HepG2 (cell line): ENCODE measurements around the gene DCST2. TPM values are rescaled to one million over a fixed set of nuclear protein-coding genes. Genes with fewer than 3 reads are reported as not detected.

Source experiments
- ATF4 ChIP-seq, 2 experiments: fragments of 450-650 bp in 1 of 2; sonication (generic) in 1 of 2; formaldehyde crosslinking; IDR thresholded peaks; 2 replicates each; pipeline versions ENCODE4 v1.5.0 to v1.8.0; 2020 to 2022; ENCODE audit warnings: mild to moderate bottlenecking in 1 of 2, missing genetic modification reagents in 1 of 2
- FIP1L1 ChIP-seq: fragments of 200-400 bp; formaldehyde crosslinking; IDR thresholded peaks from 2 replicates; pipeline ENCODE4 v1.6.1; 2018; ENCODE audit warnings: low read depth, mild to moderate bottlenecking, low read length, moderate library complexity, borderline replicate concordance; ENCODE audit not compliant: insufficient read depth
- FOXA3 ChIP-seq: IDR thresholded peaks from 2 replicates; pipeline ENCODE4 v1.6.1; 2016; ENCODE audit warnings: missing genetic modification reagents, missing compliant biosample characterization
- PPARG ChIP-seq: conservative IDR thresholded peaks from 2 replicates; pipeline ENCODE4 v1.6.1; 2016; ENCODE audit warnings: missing biosample characterization, missing genetic modification reagents
- TCF12 ChIP-seq, 2 experiments: fragments of 450-650 bp in 1 of 2; sonication (generic) in 1 of 2; formaldehyde crosslinking in 1 of 2; IDR thresholded peaks; 2 replicates each; pipeline versions ENCODE4 v1.6.1 to v1.8.0; 2017 to 2022; ENCODE audit warnings: antibody characterized with exemption in 1 of 2, mild to moderate bottlenecking in 1 of 2, missing genetic modification reagents in 1 of 2, moderate library complexity in 1 of 2
- THAP11 ChIP-seq: IDR thresholded peaks from 2 replicates; pipeline ENCODE4 v1.6.1; 2016; ENCODE audit warnings: missing biosample characterization, missing genetic modification reagents
- TRIM22 ChIP-seq: fragments of 450-650 bp; IDR thresholded peaks from 2 replicates; pipeline ENCODE4 v1.6.1; 2017
- TSC22D2 ChIP-seq: sonication (generic); formaldehyde crosslinking; IDR thresholded peaks from 2 replicates; pipeline ENCODE4 v1.5.1; 2020; ENCODE audit warnings: missing genetic modification reagents, mild to moderate bottlenecking, borderline replicate concordance
- YEATS2 ChIP-seq: sonication (generic); formaldehyde crosslinking; IDR thresholded peaks from 2 replicates; pipeline ENCODE4 v1.4.0; 2020; ENCODE audit warnings: missing genetic modification reagents, borderline replicate concordance
- ZBTB49 ChIP-seq: sonication (generic); formaldehyde crosslinking; IDR thresholded peaks from 2 replicates; pipeline ENCODE4 v1.4.0; 2020; ENCODE audit warnings: missing genetic modification reagents, borderline replicate concordance
- ZNF326 ChIP-seq: sonication (generic); formaldehyde crosslinking; IDR thresholded peaks from 2 replicates; pipeline ENCODE4 v1.4.0; 2020; ENCODE audit warnings: missing genetic modification reagents, borderline replicate concordance
- ZNF333 ChIP-seq: sonication (generic); formaldehyde crosslinking; IDR thresholded peaks from 2 replicates; pipeline ENCODE4 v1.4.0; 2020; ENCODE audit warnings: mild to moderate bottlenecking, missing genetic modification reagents, borderline replicate concordance
- ZNF33B ChIP-seq: sonication (generic); formaldehyde crosslinking; IDR thresholded peaks from 2 replicates; pipeline ENCODE4 v1.5.1; 2020; ENCODE audit warnings: mild to moderate bottlenecking, missing genetic modification reagents
- ZNF530 ChIP-seq: sonication (generic); formaldehyde crosslinking; IDR thresholded peaks from 2 replicates; pipeline ENCODE4 v1.5.0; 2020; ENCODE audit warnings: low read depth, mild to moderate bottlenecking, missing genetic modification reagents
- ZNF556 ChIP-seq: sonication (generic); formaldehyde crosslinking; IDR thresholded peaks from 2 replicates; pipeline ENCODE4 v1.4.0; 2020; ENCODE audit warnings: mild to moderate bottlenecking, missing genetic modification reagents, borderline replicate concordance
- ZNF567 ChIP-seq: sonication (generic); formaldehyde crosslinking; IDR thresholded peaks from 2 replicates; pipeline ENCODE4 v1.8.1; 2023; ENCODE audit warnings: mild to moderate bottlenecking, missing genetic modification reagents, borderline replicate concordance
- ZNF800 ChIP-seq: sonication (generic); formaldehyde crosslinking; IDR thresholded peaks from 2 replicates; pipeline ENCODE4 v1.4.0; 2020; ENCODE audit warnings: missing genetic modification reagents
- polyA plus RNA-seq, 8 experiments: library from polyadenylated mRNA; depleted of rRNA in 3 of 8; stranded (reverse) in 7 of 8; unstranded in 1 of 8; fragments of >200 nt; fragmentation: Illumina TruSeq in 4 of 8; extraction: Trizol in 4 of 8; gene quantifications; 2 replicates each; pipeline versions ENCODE4 v1.2.1 to v1.2.3, GENCODE V29; 2011 to 2016; ENCODE audit warnings: low read depth in 4 of 8, missing spikeins in 1 of 8, mixed read lengths in 1 of 8; ENCODE audit not compliant: insufficient read depth in 1 of 8
- total RNA-seq, 5 experiments: library from RNA; depleted of rRNA; stranded (reverse); fragments of >200 nt; fragmentation: Illumina TruSeq; extraction: Trizol; gene quantifications; 2 replicates each; pipeline ENCODE4 v1.2.3, GENCODE V29; 2016; ENCODE audit warnings: low read depth in 1 of 5

Gene DCST2
- total and polyA plus RNA-seq, 2 of the 13 experiments (the other 11 are each of a cell fraction or from before 2014, with no cell fraction given), result 0.74 TPM; not detected in 1

GRCh38 chr1:155050560-155051341 is 17.2 kb upstream of the DCST2 start, which contains the start of gene ADAM15 (continued):
- TF ChIP-seq TRIM22, result no peak
- TF ChIP-seq ZNF326 (CRISPR knock-in tag), result no peak
- TF ChIP-seq YEATS2, result peak; percentile 41; the same call in 1 of the 2 replicates
- TF ChIP-seq THAP11 (CRISPR knock-in tag), result peak; percentile 51
- TF ChIP-seq ZNF567 (CRISPR knock-in tag), result peak; percentile 97; the same call in 1 of the 2 replicates
- no peak for TF ChIP-seq ZNF530 (CRISPR knock-in tag)
- no peak for TF ChIP-seq ZNF333 (CRISPR knock-in tag)
- TF ChIP-seq FIP1L1, result no peak
- TF ChIP-seq TSC22D2 (CRISPR knock-in tag), result no peak
- TF ChIP-seq ZNF800 (CRISPR knock-in tag), result peak; percentile 88
- TF ChIP-seq ATF4 (CRISPR knock-in tag; IDR thresholded peaks at IDR 0.05), result peak in 1 of 2 experiments; percentile 12; a peak in 1 of 4 replicates
- peak; percentile 72; the same call in 1 of the 2 replicates for TF ChIP-seq ZNF33B (CRISPR knock-in tag)
- TF ChIP-seq ZNF556 (CRISPR knock-in tag), result peak; percentile 75; the same call in 1 of the 2 replicates
- TF ChIP-seq TCF12 (IDR thresholded peaks at IDR 0.05), result no peak
- no peak for TF ChIP-seq TCF12 (CRISPR knock-in tag; IDR thresholded peaks at IDR 0.05)
- peak; percentile 52 for TF ChIP-seq FOXA3
- no peak for TF ChIP-seq ZBTB49 (CRISPR knock-in tag)
- 0 out of 2 replicates have a peak, but pooled peaks have one; percentile 22 for TF ChIP-seq PPARG (CRISPR knock-in tag)
